NCI-H2171 treated with DMSO at 0.1 percent for 48 hours (cell line): Measurements from ENCODE around the gene SMAD4.
"Not testable (repeated sequence)": the region's sequence is repeated elsewhere in the genome, so short reads cannot be mapped to it uniquely, and the experiment has no call there.

Experiments
- DNase-seq: peaks from one replicate; lab custom pipeline; 2025; lab: John Stamatoyannopoulos, UW

The SMAD4 gene

DNA sequence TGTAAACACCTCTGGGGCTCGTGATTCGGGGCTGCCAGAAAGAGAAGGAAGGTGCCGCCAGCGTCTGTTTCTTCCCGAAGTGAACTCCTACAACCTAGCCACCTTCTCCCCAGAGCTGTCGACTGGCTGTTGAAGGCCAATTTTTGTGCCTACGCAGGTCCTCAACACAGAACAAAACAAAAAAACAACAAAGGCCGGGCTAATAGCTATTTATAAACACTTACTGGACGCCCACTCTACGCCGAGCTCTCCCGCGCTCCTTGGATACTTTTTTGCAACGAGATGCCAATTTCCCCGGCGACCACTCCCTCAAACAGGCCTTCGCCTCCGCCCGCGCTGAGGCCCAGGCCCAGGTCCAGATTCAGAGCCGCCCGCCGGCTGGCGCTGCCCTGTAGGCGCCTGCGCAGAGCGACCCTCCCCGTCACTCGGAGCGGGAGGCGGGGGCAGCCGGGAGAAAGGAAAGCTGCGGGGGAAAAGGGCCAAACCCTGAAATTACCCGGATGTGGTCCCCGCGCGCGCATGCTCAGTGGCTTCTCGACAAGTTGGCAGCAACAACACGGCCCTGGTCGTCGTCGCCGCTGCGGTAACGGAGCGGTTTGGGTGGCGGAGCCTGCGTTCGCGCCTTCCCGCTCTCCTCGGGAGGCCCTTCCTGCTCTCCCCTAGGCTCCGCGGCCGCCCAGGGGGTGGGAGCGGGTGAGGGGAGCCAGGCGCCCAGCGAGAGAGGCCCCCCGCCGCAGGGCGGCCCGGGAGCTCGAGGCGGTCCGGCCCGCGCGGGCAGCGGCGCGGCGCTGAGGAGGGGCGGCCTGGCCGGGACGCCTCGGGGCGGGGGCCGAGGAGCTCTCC, at the start of gene SMAD4:
Gene SMAD4, plus strand, starts transcription at position 520 of the 843 bp plus-strand sequence. CDS start 16,834 bp downstream, outside the sequence.
- DNase-seq, result peak; percentile 93

DNA sequence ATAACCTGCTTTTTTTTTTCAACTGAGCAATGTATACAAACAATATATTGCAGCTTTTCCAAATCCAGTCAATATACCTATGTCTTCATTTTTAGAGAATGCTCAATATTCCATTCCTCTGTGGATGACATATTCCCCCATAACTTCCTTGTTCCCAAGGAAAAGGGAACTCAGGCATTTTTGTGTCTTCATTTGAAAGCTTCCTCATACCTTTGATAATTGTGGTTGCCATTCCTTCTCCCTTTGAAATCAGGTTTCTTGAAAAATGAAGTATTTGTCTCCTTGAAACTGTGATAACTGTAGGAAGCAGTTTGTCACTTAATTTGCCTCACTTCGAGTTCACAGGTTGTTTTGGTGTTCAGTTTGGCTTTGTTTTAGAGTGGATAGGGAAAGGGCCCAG, 48.6 kb upstream of the SMAD4 start:
- no peak for DNase-seq

DNA sequence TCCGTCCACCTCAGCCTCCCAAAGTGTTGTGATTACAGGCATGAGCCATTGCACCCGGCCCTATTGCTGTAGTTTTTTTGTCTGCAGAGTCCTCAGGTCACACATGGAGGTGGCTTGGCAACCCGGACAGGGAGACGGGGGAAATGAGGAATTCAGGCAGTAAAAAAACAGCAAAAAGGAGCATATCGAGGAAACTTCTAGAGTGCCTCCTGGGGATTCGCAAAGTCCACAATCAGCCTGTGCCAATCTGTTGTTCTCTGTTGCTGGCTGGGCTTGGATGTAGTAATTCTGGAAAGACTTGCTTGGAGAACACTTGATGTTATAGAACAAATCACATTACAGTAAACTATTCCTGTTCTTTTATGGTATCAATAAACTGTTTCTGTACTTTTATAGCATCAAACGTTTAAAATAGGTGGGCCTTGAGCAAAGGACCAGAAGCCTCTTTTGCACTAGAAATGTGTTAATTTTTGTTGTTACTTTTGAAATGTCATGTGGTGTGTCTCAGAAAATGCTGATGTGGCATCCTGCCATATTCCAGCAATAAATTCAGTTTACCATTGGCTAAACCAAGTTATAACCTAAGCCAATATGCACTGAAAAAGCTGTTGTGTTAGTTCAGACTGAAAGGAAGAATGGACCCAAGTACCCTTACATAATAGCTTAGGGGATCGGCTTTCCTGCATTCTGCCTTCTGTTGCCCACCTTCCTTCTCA, 47.8 kb upstream of the SMAD4 start:
- peak; percentile 36 for DNase-seq

DNA sequence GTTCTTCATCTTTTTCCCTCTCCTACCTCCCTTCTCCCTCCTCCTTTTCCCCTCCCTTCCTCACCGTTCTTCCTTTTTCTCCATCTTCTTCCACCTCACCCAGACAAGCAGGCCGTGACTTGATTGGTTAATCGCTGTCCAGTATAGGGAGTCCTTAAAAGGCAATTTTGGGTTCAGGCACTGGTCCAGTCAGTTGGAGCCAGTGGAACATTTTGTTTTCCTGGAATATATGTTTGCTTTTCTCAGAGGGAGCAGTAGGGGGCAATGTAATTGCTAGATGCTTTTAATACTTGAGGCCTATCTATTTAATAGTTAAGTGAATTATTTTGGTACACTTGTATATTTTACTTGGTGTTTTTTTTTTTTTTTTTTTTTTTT, 47.2 kb upstream of the SMAD4 start:
- DNase-seq, result no peak

DNA sequence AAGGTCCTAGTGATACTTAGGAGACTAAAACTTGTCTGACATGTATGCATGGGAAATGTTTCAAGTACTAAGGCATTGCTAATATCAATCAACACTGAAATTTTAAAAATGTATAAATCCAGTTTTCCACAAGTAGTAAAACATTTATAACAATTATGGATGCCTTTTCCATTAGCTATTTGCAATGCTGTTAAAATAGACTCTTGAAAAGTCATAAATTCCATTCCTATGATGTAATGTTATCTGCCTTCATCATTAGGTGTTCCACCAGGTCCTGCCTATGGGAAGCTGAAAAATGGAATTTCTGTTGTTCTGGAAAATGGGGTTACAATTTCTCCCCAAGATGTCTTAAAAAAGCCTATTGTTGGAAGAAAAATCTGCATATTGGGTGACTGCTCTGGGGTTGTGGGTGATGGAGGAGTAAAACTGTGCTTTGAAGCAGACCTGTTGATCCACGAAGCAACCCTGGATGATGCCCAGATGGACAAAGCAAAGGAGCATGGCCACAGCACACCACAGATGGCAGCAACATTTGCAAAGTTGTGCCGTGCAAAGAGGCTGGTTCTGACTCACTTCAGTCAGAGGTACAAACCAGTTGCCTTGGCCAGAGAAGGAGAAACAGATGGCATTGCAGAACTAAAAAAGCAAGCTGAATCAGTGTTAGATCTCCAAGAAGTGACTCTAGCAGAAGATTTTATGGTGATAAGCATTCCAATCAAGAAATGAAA, 43.5 kb upstream of the SMAD4 start:
- DNase-seq, result no peak

DNA sequence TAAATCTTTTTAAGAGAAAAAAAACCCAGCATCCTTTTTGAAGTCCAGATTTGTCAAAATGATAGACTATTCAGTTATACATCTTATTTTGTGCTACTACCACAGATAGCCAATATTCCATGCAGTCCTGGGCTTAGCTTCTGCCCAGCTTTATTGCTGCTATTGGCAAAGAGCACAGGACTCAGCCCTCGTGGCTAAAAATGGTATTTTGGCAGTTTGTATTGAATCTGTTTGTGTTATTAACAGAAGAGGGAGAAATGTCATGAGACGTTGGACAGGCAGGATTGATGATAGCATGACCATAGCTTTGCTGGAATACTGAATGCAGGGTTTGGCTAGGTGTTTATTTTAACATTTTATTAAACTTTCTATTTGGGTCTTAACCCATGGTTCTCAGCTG, 42.8 kb upstream of the SMAD4 start:
- no peak for DNase-seq

DNA sequence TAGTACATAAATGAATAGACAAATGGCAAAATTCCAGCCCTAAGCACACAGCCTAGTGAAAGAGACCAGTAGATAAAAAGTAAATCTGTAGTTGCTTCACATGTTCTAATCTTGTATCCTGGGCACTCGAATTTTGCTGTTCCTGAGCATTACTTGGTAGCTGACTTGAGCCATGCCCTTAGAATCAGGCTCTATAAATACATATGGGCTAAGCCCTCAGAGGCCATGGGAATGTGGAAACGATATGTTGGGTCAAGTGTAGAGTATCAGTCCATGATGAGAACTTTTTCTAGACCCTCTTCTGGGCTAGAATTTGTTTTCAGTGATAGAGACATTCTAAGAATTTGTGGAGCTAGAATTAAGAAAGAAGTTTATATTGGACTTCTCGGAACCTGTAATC, 40.3 kb upstream of the SMAD4 start:
- DNase-seq, result no peak

DNA sequence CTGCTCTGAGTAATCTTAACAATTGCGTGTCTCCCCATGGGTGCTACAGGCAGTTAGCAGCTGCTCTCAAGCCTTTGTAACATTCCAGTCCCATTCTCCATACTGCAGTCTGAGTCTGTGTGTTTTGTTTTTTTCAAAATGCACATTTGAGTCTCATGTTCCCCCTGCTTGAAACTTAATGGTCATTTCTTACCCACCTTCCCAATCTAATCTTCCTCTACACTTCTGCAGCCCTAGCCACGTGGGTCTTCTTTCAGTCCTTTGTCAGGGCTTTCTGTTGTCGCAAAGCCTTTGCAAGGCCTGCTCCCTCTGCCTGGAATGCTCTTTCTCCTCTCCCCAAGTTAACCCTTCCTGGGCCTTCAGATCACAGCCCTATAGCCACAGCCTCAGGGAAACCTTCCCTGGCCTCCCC, 37.7 kb upstream of the SMAD4 start:
- DNase-seq, result no peak

DNA sequence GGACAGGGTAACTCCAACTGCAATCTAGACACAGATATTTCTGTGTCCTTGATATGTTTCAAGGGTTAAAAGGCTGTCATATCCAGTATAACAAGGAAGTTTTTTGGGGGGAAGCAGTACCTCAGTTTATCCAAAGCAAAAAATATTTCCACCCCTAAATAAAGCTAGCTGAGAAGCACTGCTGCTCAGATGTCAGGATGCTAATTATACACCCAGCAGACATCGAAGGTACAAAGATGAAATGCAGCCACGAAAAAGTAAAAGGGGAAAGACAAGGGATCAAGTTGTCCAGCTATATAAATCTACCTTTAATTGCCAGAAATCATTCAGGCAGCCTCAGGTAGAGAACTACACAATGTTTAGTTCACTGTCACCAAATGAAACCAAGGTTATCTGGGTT, 36.0 kb upstream of the SMAD4 start:
- no peak for DNase-seq

DNA sequence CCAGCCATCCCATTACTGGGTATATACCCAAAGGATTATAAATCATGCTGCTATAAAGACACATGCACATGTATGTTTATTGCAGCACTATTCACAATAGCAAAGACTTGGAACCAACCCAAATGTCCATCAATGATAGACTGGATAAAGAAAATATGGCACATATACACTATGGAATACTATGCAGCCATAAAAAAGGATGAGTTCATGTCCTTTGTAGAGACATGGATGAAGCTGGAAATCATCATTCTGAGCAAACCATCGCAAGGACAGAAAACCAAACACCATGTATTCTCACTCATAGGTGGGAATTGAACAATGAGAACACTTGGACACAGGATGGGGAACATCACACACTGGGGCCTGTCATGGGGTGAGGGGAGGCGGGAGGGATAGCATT, 26.8 kb upstream of the SMAD4 start:
- not testable (repeated sequence) for DNase-seq

DNA sequence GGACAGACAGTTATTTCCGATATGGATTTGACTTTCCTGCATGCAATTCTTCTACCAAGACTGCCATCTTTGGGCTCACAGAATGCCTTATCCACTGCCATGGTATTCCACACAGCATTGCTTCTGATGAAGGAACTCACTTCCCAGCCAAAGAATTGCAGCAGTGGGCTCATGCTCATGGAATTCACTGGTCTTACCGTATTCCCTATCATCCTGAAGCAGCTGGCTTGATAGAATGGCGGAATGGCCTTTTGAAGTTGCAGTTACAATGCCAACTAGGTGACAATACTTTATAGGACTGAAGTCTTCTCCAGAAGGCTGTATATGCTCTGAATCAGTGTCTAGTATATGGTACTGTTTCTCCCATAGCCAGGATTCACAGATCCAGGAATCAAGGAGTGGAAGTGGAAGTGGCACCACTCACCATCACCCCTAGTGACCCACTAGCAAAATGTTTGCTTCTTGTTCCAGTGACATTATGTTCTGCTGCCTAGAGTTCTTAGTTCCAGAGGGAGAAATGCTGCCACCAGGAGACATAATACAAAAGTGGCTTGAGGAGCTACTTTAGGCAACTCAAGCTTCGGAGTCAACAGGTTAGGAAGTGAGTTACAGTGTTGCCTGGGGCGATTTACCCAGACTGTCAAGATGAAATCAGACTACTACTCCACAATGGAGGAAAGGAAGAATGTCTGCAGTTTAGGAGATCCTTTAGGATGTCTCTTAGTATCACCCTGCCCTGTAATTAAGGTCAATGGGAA, 23.8 kb upstream of the SMAD4 start:
- DNase-seq, result no peak

DNA sequence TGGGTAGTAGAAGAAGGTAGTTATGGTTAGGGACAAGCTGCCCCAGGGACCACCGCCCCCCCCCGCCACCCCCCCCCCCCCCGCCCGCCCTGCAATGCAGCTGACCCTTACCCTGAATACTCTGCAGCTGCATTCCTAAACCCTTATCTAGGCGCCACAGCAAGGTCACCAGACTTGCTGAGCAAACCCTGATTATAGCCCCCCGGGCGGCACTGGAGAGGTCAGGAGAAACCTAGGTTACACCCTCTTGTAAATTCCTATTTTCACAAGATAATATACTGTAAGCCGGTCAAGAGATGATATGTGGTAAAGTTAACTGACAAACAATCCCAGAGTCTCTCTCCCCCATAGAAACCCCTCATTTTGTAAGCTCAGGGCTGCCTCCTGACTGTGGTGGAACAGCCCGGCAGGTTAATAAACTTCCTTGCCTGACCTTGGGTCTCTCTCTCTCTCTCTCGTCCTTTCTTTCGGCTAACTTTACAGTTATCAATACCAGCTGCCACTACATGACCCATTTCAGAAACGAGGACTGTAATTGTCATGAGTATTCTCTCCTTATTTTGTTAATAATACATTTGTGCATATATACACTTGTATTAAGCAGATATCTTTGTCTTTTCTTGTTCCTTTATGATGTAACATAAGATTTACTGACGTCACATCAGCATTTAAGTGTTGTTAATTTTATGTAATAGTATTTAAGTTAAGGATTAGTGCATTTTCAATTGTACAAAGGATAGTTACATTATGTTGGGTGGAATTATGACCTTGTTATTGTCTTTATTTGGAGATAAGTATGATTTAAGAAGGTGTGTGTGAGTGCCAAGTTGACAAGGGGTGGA, 22.8 kb upstream of the SMAD4 start:
- no peak for DNase-seq

DNA sequence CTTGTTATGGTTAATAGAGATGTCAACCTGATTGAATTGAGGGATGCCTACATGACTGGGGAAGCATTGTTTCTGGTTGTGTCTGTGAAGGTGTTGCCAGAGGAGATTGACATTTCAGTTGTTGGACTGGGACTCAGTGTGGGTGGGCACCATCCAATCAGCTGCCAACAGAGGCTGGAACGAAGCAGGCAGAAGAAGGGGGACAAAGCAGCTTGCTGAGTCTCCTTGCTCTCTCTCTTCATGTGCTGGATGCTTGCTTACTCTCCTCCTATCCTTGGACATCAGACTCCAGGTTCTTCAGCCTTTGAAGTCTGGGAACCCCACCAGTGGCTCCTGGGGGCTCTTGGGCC, 22.2 kb upstream of the SMAD4 start:
- DNase-seq, result no peak

DNA sequence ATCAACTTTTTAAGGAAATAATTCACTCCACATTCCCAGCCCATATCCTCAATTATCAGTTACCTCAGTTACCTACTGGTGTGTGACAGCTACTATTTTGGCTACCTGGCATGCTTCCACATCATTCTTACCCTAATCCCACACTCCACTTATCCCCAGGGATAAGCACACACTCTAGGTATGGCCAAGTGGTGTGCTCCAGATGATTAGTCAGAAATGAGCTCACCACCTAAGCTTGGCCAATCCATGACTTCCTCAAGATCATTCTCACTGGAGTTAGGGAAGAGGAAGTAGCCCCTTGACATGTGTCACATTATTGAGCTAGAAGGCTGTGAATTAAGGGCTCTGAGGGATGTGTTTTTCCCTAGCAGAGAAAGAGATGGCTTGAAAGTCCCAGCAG, 20.9 kb upstream of the SMAD4 start:
- DNase-seq, result peak; percentile 37

DNA sequence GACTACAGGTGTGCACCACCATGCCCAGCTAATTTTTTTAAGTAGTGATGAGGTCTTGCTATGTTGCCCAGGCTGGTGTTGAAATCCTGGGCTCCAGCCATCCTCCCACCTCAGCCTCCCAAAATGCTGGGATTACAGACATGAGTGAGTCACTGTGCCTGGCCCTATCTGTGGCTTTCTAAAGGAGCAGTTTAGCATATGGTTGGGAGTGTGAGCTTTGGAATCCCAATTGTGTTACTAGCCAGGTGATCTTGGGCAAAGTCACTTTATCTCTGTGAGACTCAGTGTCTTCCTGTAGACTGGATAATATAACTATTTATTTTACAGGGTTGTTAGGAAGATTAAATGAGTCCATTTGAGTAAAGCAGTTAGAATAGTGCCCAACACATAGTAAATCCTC, 19.8 kb upstream of the SMAD4 start:
- DNase-seq, result no peak

DNA sequence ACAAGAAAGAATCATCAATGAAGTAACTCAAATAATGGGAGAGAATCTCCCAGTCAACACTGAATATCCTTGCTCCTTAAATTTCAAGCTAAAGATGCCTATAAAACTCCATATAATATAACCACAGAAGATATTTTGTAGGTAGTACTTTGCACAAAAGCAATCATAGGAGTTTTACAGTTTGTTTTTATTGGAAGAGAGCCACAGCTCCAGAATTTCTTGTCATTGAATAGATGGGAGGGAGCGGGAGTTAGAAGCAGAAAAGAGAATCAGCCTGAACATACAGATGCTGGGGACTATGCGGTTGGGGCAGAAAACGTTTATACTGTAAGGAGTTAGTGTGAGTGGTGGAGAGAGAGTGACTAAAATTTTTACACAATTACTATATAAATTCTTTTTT, 18.3 kb upstream of the SMAD4 start:
- DNase-seq, result no peak

DNA sequence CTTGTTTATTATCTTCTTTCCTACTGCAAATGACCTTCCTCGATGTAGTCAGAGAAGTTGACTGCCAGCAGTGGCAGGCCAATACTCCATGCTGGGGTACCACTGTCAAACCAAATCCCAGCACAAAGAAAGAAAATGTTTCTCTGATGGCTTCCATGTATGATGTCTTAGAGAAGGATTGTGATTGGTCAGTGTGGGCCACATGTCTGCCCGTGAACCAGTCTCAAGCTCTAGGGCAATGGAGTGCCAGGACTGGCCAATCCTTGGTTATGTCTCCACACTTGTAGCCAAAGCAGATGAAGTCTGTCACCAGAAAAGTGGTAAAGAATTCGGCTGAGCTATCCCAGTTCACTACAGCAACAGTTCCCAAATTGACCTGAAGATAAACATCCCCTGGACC, 17.6 kb upstream of the SMAD4 start:
- no peak for DNase-seq

DNA sequence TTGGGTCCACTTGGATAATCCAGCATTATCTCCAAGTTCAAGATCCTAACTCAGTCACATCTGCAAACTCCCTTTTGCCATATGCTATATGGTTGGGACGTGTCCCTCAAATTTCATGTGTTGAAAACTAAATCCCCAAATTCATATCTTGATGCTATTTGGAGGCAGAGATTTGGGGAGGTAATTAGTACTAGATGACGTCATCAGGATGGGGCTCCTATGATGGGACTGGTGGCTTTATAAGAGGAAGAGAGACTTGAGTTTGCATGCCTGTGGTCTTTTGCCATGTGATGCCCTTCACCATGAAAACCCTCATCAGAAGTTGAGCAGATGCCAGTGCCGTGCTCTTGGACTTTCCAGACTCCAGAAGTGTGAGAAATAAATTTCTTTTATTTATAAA, 16.8 kb upstream of the SMAD4 start:
- DNase-seq, result no peak

DNA sequence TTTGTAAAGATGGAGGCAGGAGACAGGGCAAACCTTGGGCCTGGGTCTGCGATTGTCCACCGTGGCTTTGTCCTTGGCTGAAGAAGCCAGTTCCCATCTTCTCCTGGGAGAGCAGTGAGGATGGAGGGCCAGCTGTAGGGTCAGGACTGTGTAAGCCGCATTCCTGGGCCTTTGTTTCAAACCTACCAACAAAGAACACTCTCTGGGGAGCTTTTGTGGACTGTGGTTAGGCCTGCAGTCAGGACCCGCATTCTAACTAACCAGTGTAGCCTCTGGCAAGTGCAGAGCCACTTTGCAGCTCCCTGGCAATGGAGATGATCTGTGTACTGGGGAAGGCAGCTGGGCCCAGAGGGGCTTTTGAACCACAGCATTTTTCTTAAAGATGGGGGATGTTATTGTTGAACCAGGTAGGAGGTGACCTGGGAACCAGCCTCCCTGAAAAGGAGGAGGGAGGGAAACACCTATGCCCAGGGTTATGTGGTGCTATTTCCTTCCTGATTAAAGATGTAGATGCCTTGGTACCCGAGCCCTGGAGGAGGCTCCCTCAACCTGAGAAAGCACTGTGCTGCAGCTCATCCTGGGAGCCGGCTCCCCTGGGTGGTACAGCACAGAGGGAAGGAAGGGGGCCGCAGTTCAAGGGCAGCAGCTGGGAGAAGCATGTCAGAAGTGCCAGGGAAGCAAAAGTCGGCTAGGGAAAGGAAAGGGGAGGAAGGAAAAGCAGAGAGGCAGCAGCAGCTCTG, 12.7 kb upstream of the SMAD4 start:
- DNase-seq, result no peak

DNA sequence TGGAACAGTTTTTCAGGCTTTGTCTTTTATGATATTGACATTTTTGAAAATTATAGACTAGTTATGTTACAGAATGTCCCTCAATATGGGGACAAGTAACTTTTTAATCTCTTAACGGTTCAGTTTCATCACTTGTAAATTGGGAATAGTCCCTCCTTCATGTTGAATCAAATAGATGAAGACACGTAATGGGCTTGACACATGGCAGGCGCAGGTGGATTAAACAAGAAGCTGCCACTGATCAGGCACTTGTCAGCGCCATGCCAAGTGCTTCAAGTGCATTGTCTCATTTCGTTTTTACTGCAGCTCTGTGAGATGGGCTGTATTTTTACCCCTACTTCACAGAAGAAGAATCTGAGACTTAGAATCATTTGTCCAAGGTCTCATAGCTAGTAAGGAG, 9.5 kb upstream of the SMAD4 start:
- no peak for DNase-seq
